ENCODE data around the gene ZCCHC10. TPM values are rescaled to one million over a fixed set of nuclear protein-coding genes. Genes with fewer than 3 reads are reported as not detected.
A peak's percentile ranks its signal among the peaks of the same experiment; 100 is the strongest.
"Not testable (repeated sequence)": the region's sequence is repeated elsewhere in the genome, so short reads cannot be mapped to it uniquely, and the experiment has no call there.

Gene ZCCHC10
- total and polyA plus RNA-seq, 2 donors (not counting 1 experiment from before 2014, with no cell fraction given), result 7.4 to 33.1 TPM

DNA sequence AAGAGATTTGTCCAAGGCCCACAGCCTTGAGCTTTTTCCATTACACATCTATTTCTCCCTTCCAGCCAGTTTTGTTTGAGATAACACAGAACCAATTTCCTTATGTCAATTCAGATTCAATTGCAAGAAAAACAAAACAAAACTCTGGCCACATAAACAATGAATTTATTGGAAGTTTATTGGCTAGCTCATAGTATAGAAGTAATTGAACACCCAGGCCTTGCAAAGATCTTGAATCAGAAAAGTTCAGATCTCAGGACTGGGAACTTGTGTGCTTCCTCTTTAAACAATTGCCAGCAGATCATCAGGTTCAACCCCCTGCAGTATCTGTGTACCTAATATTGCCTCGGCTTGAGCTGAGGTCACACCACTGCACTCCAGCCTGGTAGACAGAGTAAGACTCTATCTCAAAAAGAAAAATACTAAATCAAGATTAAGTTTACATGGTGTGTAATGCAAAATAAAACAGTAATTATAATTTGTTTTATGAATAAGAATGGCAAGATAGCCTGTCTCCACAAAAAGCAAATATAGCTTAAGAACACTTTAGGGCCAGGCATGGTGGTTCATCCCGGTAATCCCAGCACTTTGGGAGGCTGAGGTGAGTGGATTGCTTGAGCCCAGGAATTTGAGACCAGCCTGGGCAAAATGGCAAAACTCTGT is 4.1 kb upstream of the ZCCHC10 start:
- H3K9me3 ChIP-seq (ENCODE audit: control insufficient read depth, insufficient read depth, low read depth, low read length), result no peaks in the 10 kb centered on the region
- no peak overlapping the region for H3K4me2 ChIP-seq (ENCODE audit: extremely low read depth, insufficient read depth, low read length)
- no peak overlapping the region for H2AFZ ChIP-seq (ENCODE audit: low read length)
- no peak for DNase-seq (ENCODE audit: low read depth in 2 of 2)
- H3K4me3 ChIP-seq (replicated peaks in 1 of 4; ENCODE audit: control extremely low read depth in 1 of 4, insufficient read depth in 1 of 4, low read depth in 3 of 4, low read length in 4 of 4), result no peak overlapping the region
- no peaks in the 10 kb centered on the region for H3K4me1 ChIP-seq (ENCODE audit: control insufficient read depth, extremely low read depth, insufficient read depth, low read length)
- no peaks in the 10 kb centered on the region for H4K20me1 ChIP-seq (ENCODE audit: control insufficient read depth, extremely low read depth, insufficient read depth, low read length)
- no peak overlapping the region for H3K9ac ChIP-seq (ENCODE audit: insufficient read depth, low read length)
- TF ChIP-seq CTCF (conservative IDR thresholded peaks at IDR 0.05 in 1 of 2, IDR thresholded peaks at IDR 0.05 in 1 of 2; ENCODE audit: low read depth in 1 of 2, low read length in 2 of 2), result no peak
- TF ChIP-seq EZH2 (IDR thresholded peaks at IDR 0.05; ENCODE audit: low read length, missing control alignments), result no peak
- H3K27ac ChIP-seq (ENCODE audit: insufficient read depth, low read length), result no peak overlapping the region
- peaks cover 3% of the 10 kb centered on the region for H3K79me2 ChIP-seq (ENCODE audit: control insufficient read depth, insufficient read depth, low read length)
- H3K27me3 ChIP-seq (ENCODE audit: control insufficient read depth, insufficient read depth, low read length), result no peaks in the 10 kb centered on the region
- no peaks in the 10 kb centered on the region for H3K36me3 ChIP-seq (ENCODE audit: control insufficient read depth, insufficient read depth, low read length)

- Histone ChIP-seq H3K9me3 (ENCODE audit: control insufficient read depth, insufficient read depth, low read depth, low read length) (no peaks in the 10 kb centered on the region), H3K27me3 (ENCODE audit: control insufficient read depth, insufficient read depth, low read length) (no peaks in the 10 kb centered on the region), H3K79me2 (ENCODE audit: control insufficient read depth, insufficient read depth, low read length) (peaks cover 10% of the 10 kb centered on the region), H3K4me1 (ENCODE audit: control insufficient read depth, extremely low read depth, insufficient read depth, low read length) (no peaks in the 10 kb centered on the region), H3K36me3 (ENCODE audit: control insufficient read depth, insufficient read depth, low read length) (no peaks in the 10 kb centered on the region), H3K9ac (ENCODE audit: insufficient read depth, low read length) (no peak overlapping the region), H3K27ac (ENCODE audit: insufficient read depth, low read length) (no peak overlapping the region), H4K20me1 (ENCODE audit: control insufficient read depth, extremely low read depth, insufficient read depth, low read length) (no peaks in the 10 kb centered on the region), H2AFZ (ENCODE audit: low read length) (no peak overlapping the region), H3K4me3 (replicated peaks in 1 of 4; ENCODE audit: control extremely low read depth in 1 of 4, insufficient read depth in 1 of 4, low read depth in 3 of 4, low read length in 4 of 4) (no peak overlapping the region), H3K4me2 (ENCODE audit: extremely low read depth, insufficient read depth, low read length) (no peak overlapping the region)
- no peak for DNase-seq (ENCODE audit: low read depth in 2 of 2)
- no peak for TF ChIP-seq CTCF (conservative IDR thresholded peaks at IDR 0.05 in 1 of 2, IDR thresholded peaks at IDR 0.05 in 1 of 2; ENCODE audit: low read depth in 1 of 2, low read length in 2 of 2)
- TF ChIP-seq EZH2 (IDR thresholded peaks at IDR 0.05; ENCODE audit: low read length, missing control alignments), result no peak
Measured at GRCh38 chr5:133029416-133029815, 3.1 kb upstream of the ZCCHC10 start.

GRCh38 chr5:133026664-133027153 is 360 bp upstream of the ZCCHC10 start:
- H3K4me1 ChIP-seq (ENCODE audit: control insufficient read depth, extremely low read depth, insufficient read depth, low read length), result no peaks in the 10 kb centered on the region
- H3K27ac ChIP-seq (ENCODE audit: insufficient read depth, low read length), result peak overlapping the region; percentile 96
- peak overlapping the region; percentile 64 for H2AFZ ChIP-seq (ENCODE audit: low read length)
- peak overlapping the region; percentile 46 for H3K9ac ChIP-seq (ENCODE audit: insufficient read depth, low read length)
- no peak for TF ChIP-seq EZH2 (IDR thresholded peaks at IDR 0.05; ENCODE audit: low read length, missing control alignments)
- TF ChIP-seq CTCF (conservative IDR thresholded peaks at IDR 0.05 in 1 of 2, IDR thresholded peaks at IDR 0.05 in 1 of 2; ENCODE audit: low read depth in 1 of 2, low read length in 2 of 2), result no peak
- DNase-seq (ENCODE audit: low read depth in 2 of 2), result no peak
- H3K4me2 ChIP-seq (ENCODE audit: extremely low read depth, insufficient read depth, low read length), result peak overlapping the region; percentile 69
- no peaks in the 10 kb centered on the region for H4K20me1 ChIP-seq (ENCODE audit: control insufficient read depth, extremely low read depth, insufficient read depth, low read length)
- H3K27me3 ChIP-seq (ENCODE audit: control insufficient read depth, insufficient read depth, low read length), result no peaks in the 10 kb centered on the region
- H3K9me3 ChIP-seq (ENCODE audit: control insufficient read depth, insufficient read depth, low read depth, low read length), result no peaks in the 10 kb centered on the region
- no peaks in the 10 kb centered on the region for H3K36me3 ChIP-seq (ENCODE audit: control insufficient read depth, insufficient read depth, low read length)
- H3K79me2 ChIP-seq (ENCODE audit: control insufficient read depth, insufficient read depth, low read length), result peaks cover 26% of the 10 kb centered on the region
- peak overlapping the region; percentile 37 to 98 (median 58) for H3K4me3 ChIP-seq (replicated peaks in 1 of 4; ENCODE audit: control extremely low read depth in 1 of 4, insufficient read depth in 1 of 4, low read depth in 3 of 4, low read length in 4 of 4)

- peaks cover 24% of the 10 kb centered on the region for H3K79me2 ChIP-seq (ENCODE audit: control insufficient read depth, insufficient read depth, low read length)
Measured at GRCh38 chr5:133019471-133019870, 6.9 kb downstream of the ZCCHC10 start.

More at GRCh38 chr5:133019471-133019870, 6.9 kb downstream of the ZCCHC10 start:
- DNase-seq (ENCODE audit: low read depth in 2 of 2); H3K9me3 ChIP-seq (ENCODE audit: control insufficient read depth, insufficient read depth, low read depth, low read length); H3K4me1 ChIP-seq (ENCODE audit: control insufficient read depth, extremely low read depth, insufficient read depth, low read length); H3K27me3 ChIP-seq (ENCODE audit: control insufficient read depth, insufficient read depth, low read length); H3K36me3 ChIP-seq (ENCODE audit: control insufficient read depth, insufficient read depth, low read length); H3K27ac ChIP-seq (ENCODE audit: insufficient read depth, low read length); H4K20me1 ChIP-seq (ENCODE audit: control insufficient read depth, extremely low read depth, insufficient read depth, low read length); H3K4me2 ChIP-seq (ENCODE audit: extremely low read depth, insufficient read depth, low read length); H3K4me3 ChIP-seq (replicated peaks in 1 of 4; ENCODE audit: control extremely low read depth in 1 of 4, insufficient read depth in 1 of 4, low read depth in 3 of 4, low read length in 4 of 4); H3K9ac ChIP-seq (ENCODE audit: insufficient read depth, low read length); H2AFZ ChIP-seq (ENCODE audit: low read length): not testable (repeated sequence)

Measured in fibroblast of lung (primary cell).